ENCODE measurements around the gene TBX1.

DNA sequence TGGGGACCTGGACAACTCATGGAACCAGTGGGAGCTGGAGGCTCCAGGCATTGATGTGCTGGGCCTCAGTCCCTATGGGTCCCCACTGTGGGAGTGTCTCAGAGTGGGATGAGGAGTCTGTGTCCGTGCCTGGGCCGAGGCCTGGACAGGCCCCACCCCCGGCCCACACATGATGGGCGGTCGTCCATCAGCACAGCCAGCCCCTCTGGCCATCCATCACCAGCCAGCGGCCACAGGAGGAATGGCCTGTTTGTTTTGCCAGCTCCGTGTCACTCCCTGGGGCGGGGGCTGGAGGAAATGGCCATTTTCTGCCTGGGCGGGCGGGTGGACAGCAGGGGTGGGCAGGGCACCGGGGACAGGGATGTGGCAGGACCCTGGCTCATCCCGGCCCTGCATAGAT, 13.0 kb upstream of the TBX1 start:
- TF ChIP-seq, protein P1, sequence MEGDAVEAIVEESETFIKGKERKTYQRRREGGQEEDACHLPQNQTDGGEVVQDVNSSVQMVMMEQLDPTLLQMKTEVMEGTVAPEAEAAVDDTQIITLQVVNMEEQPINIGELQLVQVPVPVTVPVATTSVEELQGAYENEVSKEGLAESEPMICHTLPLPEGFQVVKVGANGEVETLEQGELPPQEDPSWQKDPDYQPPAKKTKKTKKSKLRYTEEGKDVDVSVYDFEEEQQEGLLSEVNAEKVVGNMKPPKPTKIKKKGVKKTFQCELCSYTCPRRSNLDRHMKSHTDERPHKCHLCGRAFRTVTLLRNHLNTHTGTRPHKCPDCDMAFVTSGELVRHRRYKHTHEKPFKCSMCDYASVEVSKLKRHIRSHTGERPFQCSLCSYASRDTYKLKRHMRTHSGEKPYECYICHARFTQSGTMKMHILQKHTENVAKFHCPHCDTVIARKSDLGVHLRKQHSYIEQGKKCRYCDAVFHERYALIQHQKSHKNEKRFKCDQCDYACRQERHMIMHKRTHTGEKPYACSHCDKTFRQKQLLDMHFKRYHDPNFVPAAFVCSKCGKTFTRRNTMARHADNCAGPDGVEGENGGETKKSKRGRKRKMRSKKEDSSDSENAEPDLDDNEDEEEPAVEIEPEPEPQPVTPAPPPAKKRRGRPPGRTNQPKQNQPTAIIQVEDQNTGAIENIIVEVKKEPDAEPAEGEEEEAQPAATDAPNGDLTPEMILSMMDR (IDR thresholded peaks at IDR 0.05; ENCODE audit: poor library complexity, severe bottlenecking) = no peak
- no peak for TF ChIP-seq POLR2AphosphoS5 (IDR thresholded peaks at IDR 0.05)

Data from neural cell (in vitro differentiated cells).